SU-DHL-6 (cell line): ENCODE results near the gene POU6F2.

Source experiments
- H2AFZ ChIP-seq: fragments of 200-600 bp; sonication (generic); 2 replicates; pipeline ENCODE4 v1.6.1; 2014; ENCODE audit warnings: low read depth, mild to moderate bottlenecking, moderate library complexity, mixed read lengths, antibody characterized with exemption, low read length; ENCODE audit not compliant: severe bottlenecking
- H3F3A ChIP-seq: fragments of 200-600 bp; shearing (Covaris generic); 2 replicates; pipeline ENCODE4 v1.6.0; 2016; ENCODE audit warnings: antibody characterized with exemption, mild to moderate bottlenecking; ENCODE audit not compliant: insufficient read depth
- H3K27ac ChIP-seq: fragments of 200-600 bp; sonication (generic); 2 replicates; pipeline ENCODE4 v1.5.1; 2016; ENCODE audit warnings: low read depth, mild to moderate bottlenecking, low read length, moderate library complexity, mixed read lengths
- H3K27me3 ChIP-seq: fragments of 200-600 bp; sonication (generic), shearing (Covaris generic); 2 replicates; pipeline ENCODE4 v1.6.0; 2014; ENCODE audit warnings: mild to moderate bottlenecking, low read length
- H3K36me3 ChIP-seq: fragments of 200-600 bp; sonication (generic); 2 replicates; pipeline ENCODE4 v1.6.1; 2014; ENCODE audit warnings: mild to moderate bottlenecking, low read length, mixed read lengths
- H3K4me2 ChIP-seq: fragments of 300-600, 200-600 bp; shearing (Covaris generic), sonication (generic); 2 replicates; pipeline ENCODE4 v1.6.0; 2014; ENCODE audit warnings: low read length, low read depth, mild to moderate bottlenecking; ENCODE audit not compliant: poor library complexity, severe bottlenecking
- H3K4me3 ChIP-seq: fragments of 200-600 bp; sonication (generic); 2 replicates; pipeline ENCODE4 v1.5.1; 2014; ENCODE audit warnings: antibody characterized with exemption, low read length, mild to moderate bottlenecking, mixed read lengths; ENCODE audit not compliant: insufficient read depth, poor library complexity, severe bottlenecking
- H3K79me2 ChIP-seq: fragments of 200-600 bp; sonication (generic); 2 replicates; pipeline ENCODE4 v1.6.1; 2014; ENCODE audit warnings: mild to moderate bottlenecking, low read length, moderate library complexity; ENCODE audit not compliant: insufficient read depth
- H3K9ac ChIP-seq: fragments of 200-600 bp; sonication (generic); 2 replicates; pipeline ENCODE4 v1.7.0; 2014; ENCODE audit warnings: mild to moderate bottlenecking, low read length
- H3K9me2 ChIP-seq: fragments of 200-600 bp; sonication (generic); replicated peaks from 2 replicates; pipeline ENCODE4 v1.6.1; 2014; ENCODE audit warnings: low read length; ENCODE audit not compliant: insufficient read depth
- H3K9me3 ChIP-seq: fragments of 200-600 bp; sonication (generic); 2 replicates; pipeline ENCODE4 v1.6.1; 2014; ENCODE audit warnings: low read length, mixed read lengths; ENCODE audit not compliant: insufficient read depth
- H4K20me1 ChIP-seq: fragments of 200-600 bp; sonication (generic); 2 replicates; pipeline ENCODE4 v1.6.1; 2014; ENCODE audit warnings: low read depth, mild to moderate bottlenecking, antibody characterized with exemption, low read length, moderate library complexity, mixed read lengths
- EZH2phosphoT487 ChIP-seq: fragments of 200-600 bp; sonication (generic), shearing (Covaris generic); conservative IDR thresholded peaks from 2 replicates; pipeline ENCODE4 v1.6.1; 2018; ENCODE audit warnings: mild to moderate bottlenecking, antibody characterized with exemption, low read length, moderate library complexity, mixed read lengths
- TF ChIP-seq, protein P1 (sequence below): fragments of 200-600 bp; sonication (generic); IDR thresholded peaks from one replicate; pipeline ENCODE4 v1.5.1; 2017; ENCODE audit warnings: antibody characterized with exemption, mild to moderate bottlenecking, low read length, moderate library complexity; ENCODE audit not compliant: insufficient read depth, poor library complexity, severe bottlenecking

Gene POU6F2

GRCh38 chr7:39211581-39211980 is 233.9 kb downstream of the POU6F2 start:
- Histone ChIP-seq H3K9ac (no peak overlapping the region), H3K36me3 (no peaks in the 10 kb centered on the region), H2AFZ (no peak overlapping the region), H3K27me3 (peaks cover 3% of the 10 kb centered on the region; the same call in 1 of the 2 replicates), H3K79me2 (no peaks in the 10 kb centered on the region), H3F3A (no peaks in the 10 kb centered on the region), H3K9me3 (no peaks in the 10 kb centered on the region), H3K4me2 (no peak overlapping the region), H3K9me2 (no peaks in the 10 kb centered on the region), H4K20me1 (no peaks in the 10 kb centered on the region), H3K4me3 (no peak overlapping the region), H3K27ac (no peak overlapping the region)
- no peak for TF ChIP-seq EZH2phosphoT487
- TF ChIP-seq, protein P1, sequence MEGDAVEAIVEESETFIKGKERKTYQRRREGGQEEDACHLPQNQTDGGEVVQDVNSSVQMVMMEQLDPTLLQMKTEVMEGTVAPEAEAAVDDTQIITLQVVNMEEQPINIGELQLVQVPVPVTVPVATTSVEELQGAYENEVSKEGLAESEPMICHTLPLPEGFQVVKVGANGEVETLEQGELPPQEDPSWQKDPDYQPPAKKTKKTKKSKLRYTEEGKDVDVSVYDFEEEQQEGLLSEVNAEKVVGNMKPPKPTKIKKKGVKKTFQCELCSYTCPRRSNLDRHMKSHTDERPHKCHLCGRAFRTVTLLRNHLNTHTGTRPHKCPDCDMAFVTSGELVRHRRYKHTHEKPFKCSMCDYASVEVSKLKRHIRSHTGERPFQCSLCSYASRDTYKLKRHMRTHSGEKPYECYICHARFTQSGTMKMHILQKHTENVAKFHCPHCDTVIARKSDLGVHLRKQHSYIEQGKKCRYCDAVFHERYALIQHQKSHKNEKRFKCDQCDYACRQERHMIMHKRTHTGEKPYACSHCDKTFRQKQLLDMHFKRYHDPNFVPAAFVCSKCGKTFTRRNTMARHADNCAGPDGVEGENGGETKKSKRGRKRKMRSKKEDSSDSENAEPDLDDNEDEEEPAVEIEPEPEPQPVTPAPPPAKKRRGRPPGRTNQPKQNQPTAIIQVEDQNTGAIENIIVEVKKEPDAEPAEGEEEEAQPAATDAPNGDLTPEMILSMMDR = no peak

DNA sequence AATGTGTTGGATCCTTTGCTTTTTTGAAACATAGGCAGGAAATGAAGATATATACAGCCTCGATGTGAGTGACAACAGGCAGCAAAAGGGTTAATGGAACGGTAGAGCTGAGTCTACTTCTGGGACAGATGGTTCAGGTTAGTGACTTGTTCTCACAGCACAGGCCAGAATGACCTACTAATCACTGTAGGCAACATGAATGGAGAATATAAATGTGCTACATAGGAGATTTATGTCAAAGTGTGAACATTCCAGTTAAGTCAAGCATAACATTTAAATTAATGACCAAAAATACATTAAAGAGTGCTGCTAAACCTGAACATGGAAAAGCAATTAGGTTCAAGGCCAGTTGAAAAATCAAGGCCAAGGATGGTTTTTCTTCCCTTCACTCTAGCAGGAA is 235.2 kb downstream of the POU6F2 start:
- H3K4me2 ChIP-seq = no peak overlapping the region
- no peaks in the 10 kb centered on the region for H4K20me1 ChIP-seq
- H3K27me3 ChIP-seq = peaks cover 3% of the 10 kb centered on the region; the same call in 1 of the 2 replicates
- no peaks in the 10 kb centered on the region for H3K9me3 ChIP-seq
- no peaks in the 10 kb centered on the region for H3K36me3 ChIP-seq
- H3K4me3 ChIP-seq = no peak overlapping the region
- no peak overlapping the region for H3K27ac ChIP-seq
- TF ChIP-seq, protein P1 = no peak
- no peak for TF ChIP-seq EZH2phosphoT487
- no peaks in the 10 kb centered on the region for H3K79me2 ChIP-seq
- no peak overlapping the region for H2AFZ ChIP-seq
- H3K9ac ChIP-seq = no peak overlapping the region
- no peaks in the 10 kb centered on the region for H3K9me2 ChIP-seq
- no peaks in the 10 kb centered on the region for H3F3A ChIP-seq

GRCh38 chr7:39217783-39218182 is 240.1 kb downstream of the POU6F2 start:
- Histone ChIP-seq H3F3A (no peaks in the 10 kb centered on the region), H3K4me2 (no peak overlapping the region), H4K20me1 (no peaks in the 10 kb centered on the region), H3K79me2 (no peaks in the 10 kb centered on the region), H3K9me3 (no peaks in the 10 kb centered on the region), H3K9me2 (no peaks in the 10 kb centered on the region), H3K27ac (no peak overlapping the region), H3K27me3 (no peaks in the 10 kb centered on the region), H3K9ac (no peak overlapping the region), H2AFZ (no peak overlapping the region), H3K4me3 (no peak overlapping the region), H3K36me3 (no peaks in the 10 kb centered on the region)
- TF ChIP-seq, protein P1 = no peak
- no peak for TF ChIP-seq EZH2phosphoT487

- Histone ChIP-seq H2AFZ (no peak overlapping the region), H3K27ac (no peak overlapping the region), H3K9ac (no peak overlapping the region), H3K79me2 (no peaks in the 10 kb centered on the region), H3K4me2 (no peak overlapping the region), H3K9me3 (no peaks in the 10 kb centered on the region), H3F3A (no peaks in the 10 kb centered on the region), H3K36me3 (no peaks in the 10 kb centered on the region), H3K4me3 (no peak overlapping the region), H3K27me3 (no peaks in the 10 kb centered on the region), H4K20me1 (no peaks in the 10 kb centered on the region), H3K9me2 (no peaks in the 10 kb centered on the region)
- TF ChIP-seq EZH2phosphoT487 = no peak
- TF ChIP-seq, protein P1 = no peak
Measured at GRCh38 chr7:39219869-39220268, 242.2 kb downstream of the POU6F2 start.
